NCI-H146 treated with DMSO at 0.1 percent for 48 hours (cell line): ENCODE results near the gene VSIG8.

Experiments
- DNase-seq: peaks from one replicate; lab custom pipeline; 2025; ENCODE audit not compliant: unreplicated experiment; lab: John Stamatoyannopoulos, UW

The VSIG8 gene

GRCh38 chr1:159859767-159860322, 2.6 kb downstream of the VSIG8 start:
- DNase-seq: no peak

GRCh38 chr1:159857889-159858288, 4.6 kb downstream of the VSIG8 start:
- no peak for DNase-seq

GRCh38 chr1:159856576-159856975, 5.9 kb downstream of the VSIG8 start:
- no peak for DNase-seq

- DNase-seq: no peak
Measured at GRCh38 chr1:159855709-159856108, 6.7 kb downstream of the VSIG8 start.

GRCh38 chr1:159854693-159855192, 7.7 kb downstream of the VSIG8 start:
- DNase-seq: peak; percentile 36

- peak; percentile 22 for DNase-seq
Measured at GRCh38 chr1:159854116-159854692, 8.3 kb downstream of the VSIG8 start.

- DNase-seq: no peak
Measured at GRCh38 chr1:159853417-159854115, 8.9 kb downstream of the VSIG8 start.

- no peak for DNase-seq
Measured at GRCh38 chr1:159851407-159851806, 11.1 kb downstream of the VSIG8 start.

GRCh38 chr1:159849626-159850366, 12.7 kb downstream of the VSIG8 start:
- DNase-seq: no peak

- no peak for DNase-seq
Measured at GRCh38 chr1:159848326-159848725, 14.1 kb downstream of the VSIG8 start.

- DNase-seq: no peak
Measured at GRCh38 chr1:159847231-159847630, 15.2 kb downstream of the VSIG8 start.

GRCh38 chr1:159845751-159846629, 16.5 kb downstream of the VSIG8 start:
- DNase-seq: no peak

- no peak for DNase-seq
Measured at GRCh38 chr1:159843459-159843858, 19.0 kb downstream of the VSIG8 start.

GRCh38 chr1:159841749-159842148, 20.7 kb downstream of the VSIG8 start:
- DNase-seq: no peak

GRCh38 chr1:159839116-159839849, 23.2 kb downstream of the VSIG8 start:
- no peak for DNase-seq

GRCh38 chr1:159838715-159839114, 23.7 kb downstream of the VSIG8 start:
- DNase-seq: no peak

- DNase-seq: no peak
Measured at GRCh38 chr1:159835862-159836525, 26.5 kb downstream of the VSIG8 start.

GRCh38 chr1:159835356-159835755, 27.1 kb downstream of the VSIG8 start:
- DNase-seq: no peak

GRCh38 chr1:159832309-159832708, 30.1 kb downstream of the VSIG8 start:
- DNase-seq: no peak
